CD14-positive monocyte (primary cell): Measurements from ENCODE around the gene SNAPC2. TPM values are rescaled to one million over a fixed set of nuclear protein-coding genes. Genes with fewer than 3 reads are reported as not detected.

Experiments used
- DNase-seq, 3 donors: peaks; one replicate each; pipeline ENCODE4 v3.0.0-alpha.2; 2011 to 2022
- H2AFZ ChIP-seq: 2 replicates; pipeline ENCODE4 v1.6.0; 2012; ENCODE audit warnings: mild to moderate bottlenecking, low read depth, low read length, inconsistent platforms; ENCODE audit not compliant: insufficient read depth, poor library complexity, severe bottlenecking
- H3K27ac ChIP-seq, 2 donors: 1 replicate in 1 of 2; 2 replicates in 1 of 2; pipeline ENCODE4 v1.5.1; 2012 to 2013; ENCODE audit warnings: low read length in 2 of 2, control low read depth in 1 of 2, inconsistent platforms in 1 of 2, low read depth in 1 of 2, mild to moderate bottlenecking in 1 of 2
- H3K27me3 ChIP-seq, 2 donors: one replicate each; pipeline versions ENCODE4 v1.6.0 to v1.6.1; 2011 to 2013; ENCODE audit warnings: low read length in 2 of 2; ENCODE audit not compliant: control insufficient read depth in 2 of 2, insufficient read depth in 2 of 2
- H3K36me3 ChIP-seq, 2 donors: replicated peaks in 1 of 2; 1 replicate in 1 of 2; 2 replicates in 1 of 2; pipeline versions ENCODE4 v1.5.1 to v1.6.1; 2012 to 2013; ENCODE audit warnings: low read length in 2 of 2, control low read depth in 1 of 2, inconsistent platforms in 1 of 2, mild to moderate bottlenecking in 1 of 2; ENCODE audit not compliant: insufficient read depth in 2 of 2, control insufficient read depth in 1 of 2
- H3K4me1 ChIP-seq, 2 donors: 1 replicate in 1 of 2; 2 replicates in 1 of 2; pipeline versions ENCODE4 v1.5.1 to v1.6.1; 2012 to 2013; ENCODE audit warnings: low read length in 2 of 2, control low read depth in 1 of 2, inconsistent platforms in 1 of 2, mild to moderate bottlenecking in 1 of 2, moderate library complexity in 1 of 2; ENCODE audit not compliant: insufficient read depth in 2 of 2, control insufficient read depth in 1 of 2
- H3K4me2 ChIP-seq: replicated peaks from 2 replicates; pipeline ENCODE3; 2012; ENCODE audit warnings: low read length, moderate library complexity, mild to moderate bottlenecking; ENCODE audit not compliant: poor library complexity, severe bottlenecking; ENCODE audit errors: extremely low read depth
- H3K4me3 ChIP-seq, 3 experiments: fragments of 200-600 bp in 1 of 3; sonication (generic) in 1 of 3; replicated peaks in 1 of 3; 1 replicate in 2 of 3; 2 replicates in 1 of 3; pipeline ENCODE4 v1.5.1; 2011 to 2013; ENCODE audit warnings: low read length in 3 of 3, mild to moderate bottlenecking in 3 of 3, control low read depth in 2 of 3, low read depth in 2 of 3, inconsistent platforms in 1 of 3, moderate library complexity in 1 of 3
- H3K79me2 ChIP-seq: 2 replicates; pipeline ENCODE4 v1.6.0; 2012; ENCODE audit warnings: mild to moderate bottlenecking, control low read depth, inconsistent platforms, low read length, moderate library complexity; ENCODE audit not compliant: insufficient read depth
- H3K9ac ChIP-seq: 2 replicates; pipeline ENCODE4 v1.6.0; 2017; ENCODE audit warnings: low read length, mild to moderate bottlenecking; ENCODE audit not compliant: insufficient read depth, poor library complexity, severe bottlenecking
- H3K9me3 ChIP-seq, 2 donors: replicated peaks in 1 of 2; 1 replicate in 1 of 2; 2 replicates in 1 of 2; pipeline versions ENCODE4 v1.5.1 to v1.6.1; 2012 to 2013; ENCODE audit warnings: low read length in 2 of 2, control low read depth in 1 of 2; ENCODE audit not compliant: control insufficient read depth in 1 of 2, insufficient read depth in 1 of 2
- H4K20me1 ChIP-seq: 2 replicates; pipeline ENCODE4 v1.6.0; 2012; ENCODE audit warnings: mild to moderate bottlenecking, low read length, control low read depth, moderate library complexity; ENCODE audit not compliant: insufficient read depth
- H3K27ac Mint-ChIP-seq, 7 donors: one replicate each; pipeline ENCODE4 v1.8.0; 2020; ENCODE audit warnings: mild to moderate bottlenecking in 7 of 7, mixed read lengths in 7 of 7, moderate library complexity in 6 of 7, inconsistent platforms in 2 of 7
- H3K27me3 Mint-ChIP-seq, 3 donors: one replicate each; pipeline ENCODE4 v1.8.0; 2021 to 2022; ENCODE audit warnings: low read depth in 3 of 3, mild to moderate bottlenecking in 3 of 3, mixed read lengths in 3 of 3, moderate library complexity in 3 of 3, inconsistent platforms in 1 of 3
- H3K36me3 Mint-ChIP-seq, 2 donors: one replicate each; pipeline ENCODE4 v1.8.0; 2020; ENCODE audit warnings: mixed read lengths in 2 of 2, inconsistent platforms in 1 of 2, mild to moderate bottlenecking in 1 of 2
- H3K4me1 Mint-ChIP-seq: one replicate; pipeline ENCODE4 v1.8.0; 2020; ENCODE audit warnings: mild to moderate bottlenecking, mixed read lengths
- H3K4me3 Mint-ChIP-seq, 2 donors: one replicate each; pipeline ENCODE4 v1.8.0; 2020; ENCODE audit warnings: mild to moderate bottlenecking in 2 of 2, mixed read lengths in 2 of 2, moderate library complexity in 1 of 2
- H3K9me3 Mint-ChIP-seq, 7 donors: one replicate each; pipeline ENCODE4 v1.8.0; 2020 to 2022; ENCODE audit warnings: mixed read lengths in 7 of 7, mild to moderate bottlenecking in 6 of 7, moderate library complexity in 6 of 7, inconsistent platforms in 2 of 7
- CTCF ChIP-seq: fragments of 200-600 bp; IDR thresholded peaks from one replicate; pipeline ENCODE4 v1.8.0; 2022; ENCODE audit warnings: antibody characterized with exemption, mild to moderate bottlenecking
- WGBS: methylation state at CpG from one replicate; pipeline ENCODE4 v1.1.5; 2013; ENCODE audit warnings: missing lambda C conversion rate; ENCODE audit not compliant: insufficient coverage; 5-methylcytosine and 5-hydroxymethylcytosine counted together
- intact Hi-C, 2 donors: fragments of 100-400 bp; cut with micrococcal nuclease; formaldehyde crosslinking; loops; one replicate each; pipeline versions ENCODE4 v1.15.0 to v1.15.1; 2023
- polyA plus RNA-seq, 3 donors: library from polyadenylated mRNA; depleted of rRNA in 1 of 3; unstranded in 2 of 3; stranded (reverse) in 1 of 3; fragments of 300-500 nt in 2 of 3; fragments of >200 nt in 1 of 3; fragmentation: Illumina TruSeq in 2 of 3; gene quantifications; 1 replicate in 2 of 3; 2 replicates in 1 of 3; pipeline ENCODE4 v1.2.3, GENCODE V29; 2012 to 2021

The SNAPC2 gene
- polyA plus RNA-seq, 3 donors, result 15.7 to 27.5 (median 18.3) TPM

GRCh38 chr19:7894612-7895309 is 25.4 kb upstream of the SNAPC2 start:
- Mint-ChIP-seq H3K9me3 (no peaks in the 10 kb centered on the region), H3K27ac (no peak overlapping the region), H3K27me3 (peaks cover 25 to 43% (median 30%) of the 10 kb centered on the region in 3 donors), H3K36me3 (no peaks in the 10 kb centered on the region), H3K4me1 (peaks cover 3% of the 10 kb centered on the region), H3K4me3 (no peak overlapping the region)
- H3K4me1 ChIP-seq, result no peaks in the 10 kb centered on the region
- no peaks in the 10 kb centered on the region for H3K79me2 ChIP-seq
- H3K9me3 ChIP-seq, result no peaks in the 10 kb centered on the region
- H3K4me3 ChIP-seq, result no peak overlapping the region
- intact Hi-C loops, result no loop called here
- no peak overlapping the region for H3K4me2 ChIP-seq
- WGBS, result 71% methylated on average over 15 of the region's 18 CpGs
- H3K27ac ChIP-seq, result no peak overlapping the region
- no peak for DNase-seq
- H4K20me1 ChIP-seq, result no peaks in the 10 kb centered on the region
- no peak for TF ChIP-seq CTCF
- H3K27me3 ChIP-seq, result peaks cover 0 to 8% of the 10 kb centered on the region in 2 donors
- H3K36me3 ChIP-seq, result no peaks in the 10 kb centered on the region
- no peak overlapping the region for H3K9ac ChIP-seq
- H2AFZ ChIP-seq, result no peak overlapping the region

GRCh38 chr19:7895565-7895964 is 24.6 kb upstream of the SNAPC2 start:
- WGBS, result 88% methylated on average over 12 of the region's 13 CpGs
- Histone ChIP-seq H3K4me1 (no peaks in the 10 kb centered on the region), H3K27me3 (peaks cover 0 to 8% of the 10 kb centered on the region in 2 donors), H3K36me3 (no peaks in the 10 kb centered on the region), H3K4me2 (no peak overlapping the region), H3K9ac (no peak overlapping the region), H3K4me3 (no peak overlapping the region), H3K27ac (no peak overlapping the region), H2AFZ (no peak overlapping the region), H3K79me2 (no peaks in the 10 kb centered on the region), H4K20me1 (no peaks in the 10 kb centered on the region), H3K9me3 (no peaks in the 10 kb centered on the region)
- no peak for TF ChIP-seq CTCF
- Mint-ChIP-seq H3K9me3 (no peaks in the 10 kb centered on the region), H3K27ac (no peak overlapping the region), H3K4me3 (no peak overlapping the region), H3K27me3 (peaks cover 24 to 35% (median 25%) of the 10 kb centered on the region in 3 donors), H3K36me3 (no peaks in the 10 kb centered on the region), H3K4me1 (peaks cover 3% of the 10 kb centered on the region)
- no peak for DNase-seq
- intact Hi-C loops, result no loop called here
